ENCODE measurements around the gene AATK.
"Not testable (repeated sequence)": the region's sequence is repeated elsewhere in the genome, so short reads cannot be mapped to it uniquely, and the experiment has no call there.

Gene AATK

DNA sequence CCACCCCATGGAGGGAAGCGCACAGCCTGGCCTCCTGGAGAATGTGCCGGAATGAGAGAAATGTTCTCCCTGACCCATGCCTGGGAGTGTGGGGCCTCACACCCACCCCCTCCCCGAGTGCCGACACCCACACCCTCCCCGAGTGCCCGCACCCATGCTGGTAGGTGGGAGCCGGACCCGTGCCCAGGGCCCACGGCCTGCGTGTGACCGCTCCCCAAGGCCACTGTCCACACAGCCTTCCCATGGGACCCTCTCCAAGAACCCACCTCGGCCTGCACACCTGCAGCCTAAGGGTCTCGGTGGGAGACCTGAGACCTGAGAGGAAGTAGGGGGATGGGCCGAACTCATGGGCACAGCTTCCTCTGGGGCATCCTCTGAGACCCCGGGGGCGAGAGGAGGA lies 4.0 kb downstream of the AATK start:
- DNase-seq (ENCODE audit: low read depth) = no peak

DNA sequence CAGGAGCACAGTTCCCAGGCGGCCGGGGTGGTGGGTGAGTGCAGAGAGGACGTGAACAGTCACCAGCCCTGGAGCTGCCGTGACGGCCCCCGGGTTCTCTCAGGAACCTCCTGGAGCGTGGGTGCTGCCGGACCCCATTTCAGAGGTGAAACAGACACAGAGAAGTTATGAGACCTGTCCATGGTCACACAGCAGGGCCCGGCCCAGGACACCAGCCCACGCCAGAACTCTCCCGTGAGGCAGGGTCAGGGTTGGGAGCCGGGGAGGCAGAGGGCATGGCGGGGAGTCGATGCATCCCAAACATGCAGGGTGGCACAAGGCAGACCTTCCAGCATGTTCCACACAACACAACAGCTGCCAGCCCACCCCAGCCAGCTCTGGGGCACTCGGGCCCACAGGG lies 4.5 kb downstream of the AATK start:
- no peak for DNase-seq (ENCODE audit: low read depth)

DNA sequence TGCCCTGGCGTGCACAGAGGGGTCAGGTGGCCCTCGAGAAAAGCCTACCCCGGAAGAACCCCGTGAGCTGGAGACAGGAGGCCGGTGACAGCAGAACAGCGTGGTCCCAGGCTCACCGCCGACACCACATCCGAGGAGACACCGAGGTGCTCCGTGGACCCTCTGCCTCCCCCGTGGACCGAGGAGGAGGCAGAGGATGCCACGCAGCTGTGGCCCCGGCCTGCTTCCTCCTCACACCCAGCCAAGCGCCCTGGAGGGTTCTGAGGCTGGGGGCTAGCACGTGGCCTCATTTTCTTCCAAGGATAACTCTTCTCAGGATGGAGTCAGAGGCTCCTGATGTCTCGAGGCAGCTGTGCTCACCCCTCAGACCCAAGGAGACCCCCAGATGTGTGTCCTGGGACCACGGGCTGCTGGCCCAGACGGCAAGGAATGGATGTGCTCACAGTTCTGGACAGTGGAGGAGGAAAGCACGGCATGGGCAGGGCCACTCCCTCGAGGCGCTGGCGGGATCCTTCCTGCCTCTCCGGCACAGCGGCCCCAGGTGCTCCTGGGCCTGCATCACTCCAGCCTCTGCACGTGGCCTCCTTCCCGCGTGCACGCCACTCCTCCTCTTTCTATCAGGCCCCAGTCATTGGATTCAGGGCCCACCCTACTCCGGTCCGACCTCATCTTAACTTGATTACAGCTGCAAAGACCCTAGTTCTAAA lies 5.1 kb downstream of the AATK start:
- no peak for DNase-seq (ENCODE audit: low read depth)

DNA sequence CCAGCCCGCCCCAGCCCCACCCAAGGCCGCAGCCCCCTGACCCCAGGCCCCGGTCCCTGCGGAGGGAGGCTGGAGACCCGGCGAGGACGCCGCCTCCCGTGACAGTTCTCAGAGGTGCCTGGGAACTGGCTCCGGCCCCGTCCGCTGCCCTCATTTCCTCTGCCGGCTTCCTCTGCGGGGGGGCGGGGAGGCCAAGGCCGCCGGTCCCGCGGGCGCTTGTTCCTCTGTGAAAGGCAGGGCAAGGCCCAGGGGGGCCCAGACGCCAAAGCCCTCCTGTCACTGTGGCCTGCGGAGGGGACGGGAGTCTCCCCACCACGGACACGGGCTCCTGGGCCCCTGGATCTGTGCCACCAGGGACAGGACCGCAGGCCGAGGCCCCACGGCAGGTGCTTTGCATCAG lies 5.7 kb downstream of the AATK start:
- no peak for DNase-seq (ENCODE audit: low read depth)

DNA sequence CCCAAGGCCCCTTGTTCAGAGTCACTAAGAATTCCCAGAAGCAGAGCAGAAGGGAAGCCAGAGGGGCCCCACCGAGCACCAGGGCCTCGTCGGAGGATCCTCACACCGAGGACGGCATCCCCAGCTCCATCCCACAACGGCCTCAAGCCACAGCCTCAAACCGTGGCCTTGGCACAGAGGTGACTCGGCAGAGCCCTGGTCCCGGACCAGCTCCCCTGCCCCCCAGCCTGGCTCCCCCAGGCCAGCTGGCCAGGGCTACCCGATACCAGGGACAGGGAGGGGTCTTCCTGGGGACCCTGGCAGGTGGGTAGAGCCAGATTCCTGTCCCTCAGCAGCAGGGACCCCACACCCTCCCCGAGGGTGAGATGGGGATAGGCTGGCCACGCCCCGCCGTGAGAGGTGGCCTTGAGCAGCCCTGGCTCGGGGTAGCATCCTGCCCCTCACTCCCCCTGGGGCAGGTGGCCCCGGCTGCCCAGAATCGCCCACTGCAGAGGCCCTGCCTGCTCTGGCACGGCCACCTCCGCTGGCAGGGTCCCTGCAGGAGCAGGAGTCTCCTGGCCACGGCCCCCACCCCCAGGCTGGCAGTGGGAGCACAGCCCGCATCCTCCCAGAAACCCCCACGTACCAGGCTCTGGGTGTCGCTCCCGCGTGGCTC lies 6.3 kb downstream of the AATK start:
- DNase-seq (ENCODE audit: low read depth) = no peak

DNA sequence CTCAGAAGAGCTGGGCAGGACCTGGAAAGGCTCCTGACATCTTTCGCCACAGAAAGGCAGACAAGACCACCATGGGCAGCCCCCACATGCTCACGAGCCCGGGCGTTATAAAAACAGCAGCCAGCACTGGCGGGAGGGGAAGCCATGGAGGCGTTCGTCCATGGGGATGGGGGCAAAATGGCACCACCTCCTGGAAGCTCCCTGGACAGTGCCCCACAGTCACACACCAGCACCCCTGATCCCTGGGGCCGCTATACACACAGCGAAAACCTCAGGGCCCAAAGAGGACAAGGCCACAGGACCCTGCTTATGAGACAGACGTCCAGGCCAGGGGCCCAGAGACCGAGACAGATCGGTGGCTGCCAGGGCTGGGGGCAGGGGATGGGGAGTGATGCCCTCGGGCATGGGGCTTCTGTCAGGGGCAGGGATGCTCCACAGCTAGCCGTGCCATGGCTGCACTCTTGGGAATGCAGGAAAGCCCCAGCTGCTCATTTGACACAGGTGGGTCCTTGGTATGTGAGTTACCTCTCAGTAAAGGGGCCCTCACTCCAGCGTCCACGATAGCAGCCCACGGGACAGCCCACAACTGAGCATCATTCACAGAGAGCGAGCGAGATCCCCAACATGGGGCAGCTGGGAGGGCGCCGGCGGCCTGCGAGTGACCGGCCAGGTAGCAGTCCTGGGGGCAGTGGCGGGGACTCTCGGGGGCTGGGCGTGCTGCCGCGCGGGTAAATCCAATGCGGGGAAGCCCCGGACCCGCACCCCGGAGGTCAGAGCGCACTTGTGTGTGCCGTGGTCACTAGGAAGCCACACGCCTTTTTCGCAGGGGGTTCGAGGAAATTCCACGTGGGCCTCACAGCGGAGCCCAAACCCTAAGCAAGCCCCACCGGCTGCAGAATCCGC lies 7.1 kb downstream of the AATK start:
- no peak for DNase-seq (ENCODE audit: low read depth)

DNA sequence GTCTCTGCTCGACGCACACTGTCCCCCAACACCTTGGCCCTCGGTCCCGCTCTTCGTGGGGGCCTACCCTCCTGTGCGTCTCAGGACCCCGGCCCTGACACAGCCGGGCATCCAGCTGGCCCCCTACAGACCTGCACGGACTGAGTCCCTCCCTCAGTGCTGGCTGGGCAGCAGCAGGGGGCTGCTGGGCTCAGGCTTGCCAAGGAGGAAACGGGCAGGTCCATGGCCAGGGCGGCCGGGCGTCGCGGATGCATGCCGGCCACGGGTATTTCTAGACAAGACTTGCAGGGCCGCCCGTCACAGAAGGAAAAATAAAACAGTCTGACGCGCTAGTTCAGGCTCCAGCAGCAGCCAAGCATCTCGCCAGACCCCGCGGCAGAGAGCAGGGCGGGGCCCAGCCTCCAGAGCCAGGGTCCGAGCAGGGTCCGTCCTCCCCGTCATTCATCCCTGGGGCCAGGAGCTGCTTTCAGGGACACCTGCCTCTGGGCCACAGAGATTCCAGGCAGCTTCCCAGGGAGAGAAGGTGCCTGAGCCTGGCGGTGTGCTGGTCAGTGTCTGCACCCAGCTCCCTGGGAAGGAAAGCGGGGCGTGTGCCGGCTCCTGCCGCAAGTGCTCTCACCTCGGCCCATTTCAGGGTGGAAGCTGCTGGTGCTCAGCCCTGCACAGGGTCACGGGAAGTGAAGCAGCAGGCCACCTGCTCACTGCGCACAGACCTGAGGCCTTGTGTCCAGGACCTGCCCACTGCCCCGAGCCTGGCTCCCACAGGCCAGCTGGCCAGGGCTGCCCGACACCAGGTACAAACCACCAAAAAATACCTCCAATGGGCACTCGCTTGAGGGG lies 8.0 kb downstream of the AATK start:
- DNase-seq (ENCODE audit: low read depth) = no peak

DNA sequence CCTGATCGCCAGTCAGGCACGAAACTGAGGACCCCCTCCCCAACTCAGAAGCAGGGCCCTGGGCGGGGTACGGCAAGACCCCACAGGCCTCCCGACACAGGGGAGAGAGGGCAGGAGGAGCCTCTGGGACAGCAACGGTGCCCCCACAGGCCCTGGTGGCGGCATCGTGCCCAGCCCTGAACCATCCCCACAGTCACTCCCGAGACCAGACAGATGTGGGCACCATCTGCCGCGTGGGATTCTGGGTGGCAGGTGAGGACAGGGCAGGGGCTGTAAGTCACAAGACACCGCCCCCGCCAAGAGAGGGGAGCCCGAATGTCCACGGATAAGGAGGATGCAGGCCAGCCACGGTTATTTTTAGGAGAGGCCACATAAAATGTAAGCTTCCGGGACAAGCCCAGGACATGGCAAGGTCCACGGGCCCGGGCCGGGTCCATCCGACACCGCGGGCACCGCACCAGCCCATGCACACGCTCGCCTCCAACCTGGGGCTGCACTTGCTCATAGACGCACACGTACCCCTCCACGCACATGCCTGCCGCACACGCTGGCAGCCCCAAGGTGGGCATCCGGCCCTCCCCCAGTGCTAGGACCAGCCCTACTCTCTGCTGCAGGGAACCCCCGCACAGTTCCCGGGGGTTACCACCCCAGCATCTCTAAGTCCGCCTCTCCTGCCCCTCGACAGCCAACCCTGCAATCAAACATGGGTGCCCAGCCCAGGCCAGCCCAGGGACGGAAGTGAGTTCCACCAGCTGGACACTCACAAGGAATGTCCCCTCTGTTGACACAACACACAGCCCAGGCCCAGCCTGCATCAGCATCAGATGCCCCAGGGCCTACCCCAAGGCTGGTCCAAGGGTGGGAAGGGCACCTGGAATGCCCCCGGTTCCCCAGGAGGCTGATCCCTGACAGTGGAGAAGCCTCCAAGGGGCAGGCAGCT lies 8.9 kb downstream of the AATK start:
- DNase-seq (ENCODE audit: low read depth) = no peak

DNA sequence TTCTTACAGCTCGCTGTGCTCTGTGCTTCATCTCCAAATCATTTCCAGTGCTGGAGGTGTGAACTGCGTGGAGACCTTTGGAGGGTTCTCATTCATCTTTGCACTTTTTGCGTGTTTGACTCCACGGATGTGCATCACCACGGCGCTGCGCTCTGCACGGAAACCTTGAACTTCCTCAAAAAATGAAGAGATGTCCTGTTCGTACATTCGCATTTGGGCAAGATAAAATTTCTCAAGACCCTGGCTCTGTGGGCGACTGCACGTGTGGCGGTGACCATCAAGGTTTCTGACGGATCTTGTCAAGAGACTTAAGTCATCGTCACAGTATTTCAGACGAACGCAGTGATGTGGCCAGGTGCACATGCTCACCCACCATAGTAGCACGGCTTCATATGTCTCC lies 11.1 kb downstream of the AATK start:
- no peak for DNase-seq (ENCODE audit: low read depth)

DNA sequence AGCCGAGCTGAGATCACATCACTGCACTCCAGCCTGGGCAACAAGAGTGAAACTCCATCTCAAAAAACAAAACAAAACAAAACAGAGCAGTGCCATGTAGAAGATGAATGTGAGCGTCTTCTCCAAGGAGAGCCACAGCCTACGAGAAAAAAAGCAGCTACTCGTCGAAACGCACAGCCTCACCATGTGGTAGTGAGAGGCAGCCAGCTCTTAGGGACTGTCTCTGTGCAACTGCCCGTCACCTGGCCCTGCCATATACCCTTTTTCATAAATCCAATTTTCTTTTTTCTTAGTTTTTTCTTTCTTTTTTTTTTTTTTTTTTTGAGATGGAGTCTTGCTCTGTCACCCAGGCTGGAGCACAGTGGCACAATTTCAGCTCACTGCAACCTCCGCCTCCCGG lies 12.0 kb downstream of the AATK start:
- DNase-seq (ENCODE audit: low read depth) = not testable (repeated sequence)

DNA sequence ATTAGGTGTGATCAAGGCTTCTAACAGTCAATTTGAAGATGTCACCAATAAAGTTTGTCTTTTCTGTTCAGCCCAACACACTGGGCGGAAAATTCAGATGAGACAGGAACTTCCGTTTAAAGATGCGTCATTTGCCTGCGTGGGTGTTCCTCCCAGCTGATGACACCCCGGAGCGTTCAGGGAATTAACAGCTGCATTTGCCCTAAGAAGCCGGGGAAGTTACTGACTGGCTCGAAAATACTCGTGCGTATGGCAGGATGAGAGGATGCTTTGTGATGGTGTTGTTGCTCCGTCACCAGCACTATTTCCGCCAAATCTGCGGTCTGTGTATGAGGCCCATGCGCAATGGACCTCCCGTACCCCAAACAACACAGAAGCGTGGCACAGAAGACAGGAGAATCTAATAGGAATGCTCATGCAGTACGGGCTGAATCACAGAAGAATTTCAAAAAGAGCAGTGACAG lies 12.6 kb downstream of the AATK start:
- DNase-seq (ENCODE audit: low read depth) = no peak

DNA sequence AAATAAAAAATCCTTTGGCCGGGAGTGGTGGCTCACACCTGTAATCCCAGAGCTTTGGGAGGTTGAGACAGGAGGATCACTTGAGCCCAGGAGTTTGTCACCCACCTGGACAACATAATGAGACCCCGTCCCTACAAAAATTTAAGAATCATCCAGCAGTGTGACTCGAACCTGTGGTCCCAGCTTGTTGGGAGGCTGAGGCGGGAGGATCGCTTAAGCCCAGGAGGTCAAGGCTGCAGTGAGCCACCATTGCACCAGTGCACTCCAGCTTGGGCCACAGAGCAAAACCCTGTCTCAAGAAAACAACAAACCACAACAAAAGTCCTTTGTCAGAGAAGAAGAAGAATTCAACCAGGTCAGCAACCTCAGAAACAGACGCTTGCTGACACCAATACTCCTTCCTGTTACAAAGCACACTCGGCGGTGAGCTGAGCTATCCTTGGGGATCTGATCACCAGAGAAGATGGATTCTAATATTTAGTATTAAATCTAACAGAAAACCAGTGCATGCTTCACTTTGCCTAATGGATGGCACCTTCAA lies 13.7 kb downstream of the AATK start:
- DNase-seq (ENCODE audit: low read depth) = no peak

DNA sequence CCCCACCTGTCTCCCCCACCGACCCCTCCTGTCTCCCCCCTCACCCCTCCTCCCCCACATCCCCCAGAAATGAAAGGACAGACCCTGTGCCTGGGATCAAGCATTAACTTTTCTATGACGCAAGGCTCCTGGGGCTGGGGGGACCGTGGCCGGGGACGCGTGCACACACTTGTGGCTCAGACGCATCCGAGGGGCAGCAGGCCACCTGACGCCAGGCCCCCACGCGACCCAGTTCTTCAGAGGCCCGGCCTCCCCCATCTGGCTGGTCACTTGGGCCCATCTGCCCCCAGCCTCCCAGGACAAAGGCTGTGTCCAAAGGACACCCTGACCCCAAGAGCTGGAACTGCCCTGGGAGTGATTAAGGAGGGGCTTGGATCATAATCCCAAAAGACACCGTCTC lies 14.7 kb downstream of the AATK start:
- DNase-seq (ENCODE audit: low read depth) = no peak

DNA sequence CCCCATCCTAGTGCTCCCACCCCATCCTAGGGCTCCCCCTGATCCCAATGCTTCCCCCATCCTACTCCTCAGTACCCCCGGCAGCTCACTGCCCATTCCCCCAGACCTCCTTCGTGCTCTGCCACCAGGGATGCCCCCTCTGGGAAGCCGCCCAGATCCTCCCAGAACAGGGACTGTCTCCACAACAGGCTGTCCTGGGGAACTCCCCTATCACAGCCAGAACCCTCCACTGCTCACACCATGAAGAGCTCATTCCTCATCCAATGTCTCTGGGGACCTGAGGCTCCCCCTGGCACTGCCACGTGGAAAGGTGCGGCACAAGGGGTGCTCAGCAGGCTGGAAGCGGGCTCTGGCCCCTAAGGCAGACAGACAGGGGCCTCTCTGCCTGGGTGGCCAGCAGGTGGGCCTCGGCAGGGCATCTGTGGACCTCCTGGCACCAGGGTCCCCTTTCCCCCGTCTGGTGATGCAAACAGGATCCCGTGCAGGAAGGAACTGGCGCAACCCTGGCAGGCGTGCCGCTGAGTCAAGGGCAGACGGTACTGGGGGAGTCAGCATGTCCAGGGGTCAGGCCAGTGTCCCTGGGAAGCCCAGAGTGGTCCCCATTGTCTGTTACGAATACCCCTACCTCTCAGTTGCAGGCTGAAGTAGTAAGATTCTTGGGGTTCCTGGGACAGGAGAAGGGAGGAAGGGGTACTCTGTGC lies 15.5 kb downstream of the AATK start:
- no peak for DNase-seq (ENCODE audit: low read depth)

DNA sequence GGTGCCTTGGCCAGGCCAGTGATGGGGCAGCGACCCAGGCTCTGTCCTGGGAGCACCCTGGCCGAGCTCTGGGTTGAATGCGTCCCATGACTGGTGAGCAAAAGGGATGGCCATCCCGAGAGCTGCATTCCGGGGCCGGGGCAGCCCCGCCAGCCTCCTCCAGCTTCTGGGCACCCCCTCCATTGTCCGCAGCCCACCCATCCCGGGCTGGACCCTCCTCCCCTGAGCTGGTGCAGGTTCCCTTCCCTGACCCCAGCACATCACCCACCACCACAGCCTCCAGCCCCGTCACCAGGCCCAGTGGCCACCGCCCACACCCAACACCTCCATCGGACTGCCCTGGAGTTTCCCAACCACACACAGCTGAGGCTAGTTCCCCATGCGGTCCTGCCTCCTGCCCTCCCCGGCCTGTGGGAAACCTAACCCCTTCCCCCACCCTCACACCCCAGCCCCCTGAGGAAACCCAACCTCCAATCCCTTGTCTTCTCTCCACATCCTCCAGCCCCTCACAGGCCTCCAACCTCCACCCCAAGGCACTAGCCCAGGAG lies 17.0 kb downstream of the AATK start:
- no peak for DNase-seq (ENCODE audit: low read depth)

DNA sequence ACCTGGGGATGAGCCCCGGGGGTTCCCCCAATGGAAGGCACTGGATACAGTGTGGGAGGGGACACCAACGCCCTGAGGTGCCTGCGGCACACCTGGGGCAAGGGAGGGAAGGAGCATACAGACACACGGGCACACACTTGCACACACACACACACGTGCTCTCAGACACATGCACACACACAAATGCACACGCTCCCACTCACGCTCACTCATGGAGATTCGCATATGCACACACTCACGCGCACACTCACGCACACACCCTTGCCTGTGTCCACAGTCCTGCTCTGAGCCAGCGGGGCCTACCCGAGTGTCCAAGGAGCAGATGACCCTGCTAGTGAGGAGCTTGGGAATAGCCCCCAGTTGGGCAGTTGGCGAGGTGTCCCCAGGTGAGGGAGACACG lies 17.4 kb downstream of the AATK start:
- no peak for DNase-seq (ENCODE audit: low read depth)

DNA sequence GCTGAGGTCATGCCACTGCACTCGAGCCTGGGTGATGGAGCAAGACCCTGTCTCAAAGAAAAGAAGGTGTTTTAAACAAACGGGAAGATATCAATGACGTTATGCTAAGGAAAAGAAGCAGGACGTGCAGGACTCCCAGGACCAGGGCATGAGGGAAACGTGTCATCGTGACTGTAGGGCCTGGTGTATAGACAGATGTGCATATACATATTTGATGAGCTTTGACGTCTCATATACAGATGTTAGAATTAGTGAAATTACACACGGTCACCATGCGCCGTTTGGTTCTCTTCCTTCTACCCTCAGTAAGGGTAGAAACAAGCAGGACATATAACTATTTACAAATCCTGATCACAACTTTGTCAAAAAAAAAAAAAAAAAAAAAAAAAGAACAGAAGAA lies 18.3 kb downstream of the AATK start:
- no peak for DNase-seq (ENCODE audit: low read depth)

DNA sequence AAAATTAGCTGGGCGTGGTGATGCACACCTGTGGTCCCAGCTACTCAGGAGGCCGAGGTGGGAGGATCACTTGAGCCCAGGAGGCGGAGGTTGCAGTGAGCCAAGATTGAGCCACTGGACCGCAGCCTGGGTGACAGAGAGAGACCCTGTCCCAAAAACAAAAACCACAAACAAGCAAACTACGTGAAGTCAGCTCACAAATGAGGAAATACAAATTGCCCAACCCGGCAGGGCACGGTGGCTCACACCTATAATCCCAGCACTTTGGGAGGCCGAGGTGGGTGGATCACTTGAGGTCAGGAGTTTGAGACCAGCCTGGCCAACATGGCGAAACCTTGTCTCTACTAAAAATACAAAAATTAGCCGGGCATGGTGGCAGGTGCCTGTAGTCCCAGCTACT lies 19.8 kb downstream of the AATK start:
- not testable (repeated sequence) for DNase-seq (ENCODE audit: low read depth)

DNA sequence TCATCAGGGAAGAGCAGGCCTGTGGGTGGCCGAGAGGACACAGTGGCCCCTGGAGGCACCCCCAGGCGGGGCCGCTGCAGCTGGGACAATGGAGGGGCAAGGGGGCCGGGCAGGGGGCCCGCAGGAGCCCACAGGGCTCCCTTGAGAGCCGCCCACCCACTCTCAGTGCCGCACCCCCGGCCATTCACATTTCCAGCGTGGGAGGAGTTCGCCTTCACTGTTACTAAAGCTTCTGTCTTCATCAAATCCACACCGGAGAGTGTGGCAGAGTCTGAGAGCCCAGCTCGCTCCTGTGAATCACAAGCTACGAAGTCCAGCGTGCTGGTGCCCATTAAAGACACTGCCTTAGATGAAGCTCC lies 21.6 kb downstream of the AATK start:
- DNase-seq (ENCODE audit: low read depth) = no peak
